ENCODE measurements around the gene OXCT1.

DNA sequence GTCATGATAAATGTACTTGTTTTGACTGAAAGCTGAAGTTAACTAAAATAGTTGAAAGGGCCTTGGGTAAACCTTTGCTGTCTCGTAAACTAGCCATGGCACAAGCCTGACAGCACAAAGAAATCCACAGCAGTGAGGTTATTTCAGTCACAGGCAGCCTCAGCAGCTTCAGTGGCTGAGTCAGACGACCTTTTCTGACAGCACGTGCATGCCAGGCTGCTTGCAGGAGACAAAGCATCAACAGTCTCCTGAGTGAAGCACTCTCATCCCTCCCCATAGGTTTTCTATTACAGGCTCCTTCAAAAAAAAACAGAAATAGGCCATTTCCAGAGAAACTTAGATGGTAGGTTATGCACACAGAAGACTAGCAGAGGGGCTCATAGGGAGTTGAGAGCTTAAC lies 34.6 kb downstream of the OXCT1 start:
- TF ChIP-seq, protein P1, sequence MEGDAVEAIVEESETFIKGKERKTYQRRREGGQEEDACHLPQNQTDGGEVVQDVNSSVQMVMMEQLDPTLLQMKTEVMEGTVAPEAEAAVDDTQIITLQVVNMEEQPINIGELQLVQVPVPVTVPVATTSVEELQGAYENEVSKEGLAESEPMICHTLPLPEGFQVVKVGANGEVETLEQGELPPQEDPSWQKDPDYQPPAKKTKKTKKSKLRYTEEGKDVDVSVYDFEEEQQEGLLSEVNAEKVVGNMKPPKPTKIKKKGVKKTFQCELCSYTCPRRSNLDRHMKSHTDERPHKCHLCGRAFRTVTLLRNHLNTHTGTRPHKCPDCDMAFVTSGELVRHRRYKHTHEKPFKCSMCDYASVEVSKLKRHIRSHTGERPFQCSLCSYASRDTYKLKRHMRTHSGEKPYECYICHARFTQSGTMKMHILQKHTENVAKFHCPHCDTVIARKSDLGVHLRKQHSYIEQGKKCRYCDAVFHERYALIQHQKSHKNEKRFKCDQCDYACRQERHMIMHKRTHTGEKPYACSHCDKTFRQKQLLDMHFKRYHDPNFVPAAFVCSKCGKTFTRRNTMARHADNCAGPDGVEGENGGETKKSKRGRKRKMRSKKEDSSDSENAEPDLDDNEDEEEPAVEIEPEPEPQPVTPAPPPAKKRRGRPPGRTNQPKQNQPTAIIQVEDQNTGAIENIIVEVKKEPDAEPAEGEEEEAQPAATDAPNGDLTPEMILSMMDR (IDR thresholded peaks at IDR 0.05): no peak
- no peak for TF ChIP-seq POLR2A (IDR thresholded peaks at IDR 0.05)
- no peak for TF ChIP-seq EP300 (IDR thresholded peaks at IDR 0.05)
